ENCODE data around the gene BDKRB2. TPM values are rescaled to one million over a fixed set of nuclear protein-coding genes. Genes with fewer than 3 reads are reported as not detected.

Gene BDKRB2
- total RNA-seq, 6 experiments from 2014 or later: 5.8 to 11.2 (median 9.1) TPM

GRCh38 chr14:96221841-96222240 is 17.2 kb downstream of the BDKRB2 start:
- H3K27ac Mint-ChIP-seq: no peak overlapping the region

GRCh38 chr14:96224480-96225096 is 19.9 kb downstream of the BDKRB2 start:
- no peaks in the 10 kb centered on the region for H3K9me3 Mint-ChIP-seq
- TF ChIP-seq CTCF (IDR thresholded peaks at IDR 0.05): no peak

More at GRCh38 chr14:96221841-96222240, 17.2 kb downstream of the BDKRB2 start:
- TF ChIP-seq CTCF (IDR thresholded peaks at IDR 0.05): no peak
- Mint-ChIP-seq H3K27me3 (ENCODE audit: insufficient read depth) (peaks cover 1% of the 10 kb centered on the region; the same call in 1 of the 2 replicates), H3K9me3 (no peaks in the 10 kb centered on the region), H3K4me1 (ENCODE audit: low read depth) (peaks cover 26% of the 10 kb centered on the region), H3K36me3 (ENCODE audit: low read depth) (no peaks in the 10 kb centered on the region), H3K4me3 (no peak overlapping the region)
- no peak for DNase-seq

GRCh38 chr14:96225213-96225612 is 20.6 kb downstream of the BDKRB2 start:
- Mint-ChIP-seq H3K27ac (peak overlapping the region; percentile 80), H3K9me3 (no peaks in the 10 kb centered on the region), H3K4me1 (ENCODE audit: low read depth) (peaks cover 26% of the 10 kb centered on the region), H3K27me3 (ENCODE audit: insufficient read depth) (peaks cover 1% of the 10 kb centered on the region; the same call in 1 of the 2 replicates), H3K4me3 (no peak overlapping the region), H3K36me3 (ENCODE audit: low read depth) (peaks cover 5% of the 10 kb centered on the region; the same call in 1 of the 2 replicates)
- no peak for DNase-seq
- no peak for TF ChIP-seq CTCF (IDR thresholded peaks at IDR 0.05)

More at GRCh38 chr14:96224480-96225096, 19.9 kb downstream of the BDKRB2 start:
- peaks cover 1% of the 10 kb centered on the region; the same call in 1 of the 2 replicates for H3K27me3 Mint-ChIP-seq (ENCODE audit: insufficient read depth)
- no peak overlapping the region for H3K4me3 Mint-ChIP-seq
- DNase-seq: no peak
- H3K27ac Mint-ChIP-seq: peak overlapping the region; percentile 40; the same call in 1 of the 2 replicates
- peaks cover 5% of the 10 kb centered on the region; the same call in 1 of the 2 replicates for H3K36me3 Mint-ChIP-seq (ENCODE audit: low read depth)
- peaks cover 26% of the 10 kb centered on the region for H3K4me1 Mint-ChIP-seq (ENCODE audit: low read depth)

- H3K36me3 Mint-ChIP-seq (ENCODE audit: low read depth): peaks cover 5% of the 10 kb centered on the region; the same call in 1 of the 2 replicates
- peak overlapping the region; percentile 80 for H3K27ac Mint-ChIP-seq
- H3K4me1 Mint-ChIP-seq (ENCODE audit: low read depth): peaks cover 26% of the 10 kb centered on the region
- H3K27me3 Mint-ChIP-seq (ENCODE audit: insufficient read depth): peaks cover 1% of the 10 kb centered on the region; the same call in 1 of the 2 replicates
- H3K9me3 Mint-ChIP-seq: no peaks in the 10 kb centered on the region
- peak; percentile 69 for TF ChIP-seq CTCF (IDR thresholded peaks at IDR 0.05)
- DNase-seq: peak; percentile 59
- peak overlapping the region; percentile 31 for H3K4me3 Mint-ChIP-seq
Observed at GRCh38 chr14:96225745-96226151, 21.1 kb downstream of the BDKRB2 start.

GRCh38 chr14:96227428-96227827 is 22.8 kb downstream of the BDKRB2 start:
- TF ChIP-seq CTCF (IDR thresholded peaks at IDR 0.05): no peak
- no peak overlapping the region for H3K27ac Mint-ChIP-seq
- DNase-seq: no peak
- peaks cover 26% of the 10 kb centered on the region for H3K4me1 Mint-ChIP-seq (ENCODE audit: low read depth)
- H3K9me3 Mint-ChIP-seq: no peaks in the 10 kb centered on the region
- H3K4me3 Mint-ChIP-seq: no peak overlapping the region
- H3K27me3 Mint-ChIP-seq (ENCODE audit: insufficient read depth): peaks cover 1% of the 10 kb centered on the region; the same call in 1 of the 2 replicates
- peaks cover 5% of the 10 kb centered on the region; the same call in 1 of the 2 replicates for H3K36me3 Mint-ChIP-seq (ENCODE audit: low read depth)
